Skeletal muscle tissue (tissue), 4 donors: Measurements from ENCODE around the gene CRYZL1. TPM values are rescaled to one million over a fixed set of nuclear protein-coding genes. Genes with fewer than 3 reads are reported as not detected.

Experiments
- H3K27ac ChIP-seq: one replicate; pipeline ENCODE4 v1.7.0; 2013; ENCODE audit warnings: mild to moderate bottlenecking, low read depth, low read length, inconsistent platforms
- H3K27me3 ChIP-seq, 3 donors: one replicate each; pipeline ENCODE4 v1.7.0; 2013; ENCODE audit warnings: low read length in 3 of 3; ENCODE audit not compliant: control insufficient read depth in 3 of 3, insufficient read depth in 3 of 3
- H3K36me3 ChIP-seq, 3 donors: one replicate each; pipeline ENCODE4 v1.7.0; 2013; ENCODE audit warnings: low read length in 3 of 3; ENCODE audit not compliant: control insufficient read depth in 3 of 3, insufficient read depth in 3 of 3
- H3K4me1 ChIP-seq, 3 donors: one replicate each; pipeline ENCODE4 v1.7.0; 2013; ENCODE audit warnings: low read length in 3 of 3, mild to moderate bottlenecking in 3 of 3; ENCODE audit not compliant: control insufficient read depth in 3 of 3, insufficient read depth in 3 of 3
- H3K4me3 ChIP-seq, 3 donors: one replicate each; pipeline ENCODE4 v1.7.0; 2013; ENCODE audit warnings: low read length in 3 of 3
- H3K9ac ChIP-seq, 3 donors: one replicate each; pipeline ENCODE4 v1.7.0; 2013; ENCODE audit warnings: low read length in 3 of 3, mild to moderate bottlenecking in 3 of 3, moderate library complexity in 2 of 3, low read depth in 1 of 3
- H3K9me3 ChIP-seq, 3 donors: one replicate each; pipeline ENCODE4 v1.7.0; 2013; ENCODE audit warnings: low read length in 3 of 3; ENCODE audit not compliant: control insufficient read depth in 3 of 3
- total RNA-seq: library from RNA; depleted of rRNA; stranded (reverse); fragments of >200 nt; gene quantifications from one replicate; pipeline ENCODE4 v1.2.3, GENCODE V29; 2014
- donor health status: Osteomylitis.

The CRYZL1 gene
- total RNA-seq, 1 donor from 2014 or later, result 35.5 TPM

GRCh38 chr21:33664135-33664534 is 22.6 kb upstream of the CRYZL1 start:
- H3K36me3 ChIP-seq, result no peaks in the 10 kb centered on the region
- no peak overlapping the region for H3K27ac ChIP-seq

DNA sequence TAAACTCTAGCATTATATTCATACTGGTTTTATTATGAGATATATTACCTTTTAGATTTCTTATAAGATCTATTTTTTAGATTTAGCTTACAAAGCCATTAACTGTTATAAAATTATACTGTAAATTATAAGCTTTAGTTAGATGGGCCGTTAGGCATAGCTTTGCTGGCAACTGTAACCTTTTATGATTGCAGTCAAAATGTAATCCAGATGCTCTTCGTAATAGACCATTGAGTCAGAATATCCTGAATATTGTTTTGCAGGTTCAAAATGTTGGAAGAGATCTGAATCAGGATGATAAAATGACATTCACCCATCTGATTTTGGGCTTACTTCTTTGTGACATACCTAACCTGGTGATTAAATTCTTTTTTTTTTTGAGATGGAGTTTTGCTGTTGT is 21.7 kb upstream of the CRYZL1 start:
- H3K27me3 ChIP-seq, result no peaks in the 10 kb centered on the region
- H3K9ac ChIP-seq, result no peak overlapping the region
- H3K9me3 ChIP-seq, result no peaks in the 10 kb centered on the region
- no peak overlapping the region for H3K27ac ChIP-seq
- no peak overlapping the region for H3K4me3 ChIP-seq
- H3K36me3 ChIP-seq, result no peaks in the 10 kb centered on the region
- peaks cover 4 to 28% (median 4%) of the 10 kb centered on the region in 3 donors for H3K4me1 ChIP-seq

More at GRCh38 chr21:33664135-33664534, 22.6 kb upstream of the CRYZL1 start:
- Histone ChIP-seq H3K4me3 (no peak overlapping the region), H3K9me3 (no peaks in the 10 kb centered on the region), H3K27me3 (no peaks in the 10 kb centered on the region), H3K4me1 (peaks cover 6 to 24% (median 6%) of the 10 kb centered on the region in 3 donors), H3K9ac (no peak overlapping the region)

DNA sequence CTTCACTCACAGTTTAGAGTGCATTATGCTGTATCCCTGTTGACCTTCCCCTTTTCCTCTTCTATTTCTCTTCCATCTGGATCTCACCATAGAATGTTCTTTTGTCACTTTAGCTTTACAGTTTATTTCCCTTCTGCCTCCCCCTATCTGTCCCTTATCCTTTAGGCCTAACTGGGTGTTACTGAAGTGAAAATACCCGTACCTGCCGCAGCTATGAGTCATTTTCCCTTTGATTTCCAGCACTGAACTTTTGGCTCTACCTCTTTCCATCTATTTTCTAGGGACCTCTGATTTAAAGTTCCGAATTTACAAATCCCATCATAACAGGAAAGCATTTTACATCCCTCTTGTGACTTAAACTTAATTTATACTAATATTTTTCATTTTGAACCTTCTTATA is 20.5 kb upstream of the CRYZL1 start:
- Histone ChIP-seq H3K27me3 (no peaks in the 10 kb centered on the region), H3K9ac (no peak overlapping the region), H3K4me1 (peaks cover 2 to 26% (median 3%) of the 10 kb centered on the region in 3 donors), H3K36me3 (no peaks in the 10 kb centered on the region), H3K9me3 (no peaks in the 10 kb centered on the region), H3K27ac (no peak overlapping the region), H3K4me3 (no peak overlapping the region)

DNA sequence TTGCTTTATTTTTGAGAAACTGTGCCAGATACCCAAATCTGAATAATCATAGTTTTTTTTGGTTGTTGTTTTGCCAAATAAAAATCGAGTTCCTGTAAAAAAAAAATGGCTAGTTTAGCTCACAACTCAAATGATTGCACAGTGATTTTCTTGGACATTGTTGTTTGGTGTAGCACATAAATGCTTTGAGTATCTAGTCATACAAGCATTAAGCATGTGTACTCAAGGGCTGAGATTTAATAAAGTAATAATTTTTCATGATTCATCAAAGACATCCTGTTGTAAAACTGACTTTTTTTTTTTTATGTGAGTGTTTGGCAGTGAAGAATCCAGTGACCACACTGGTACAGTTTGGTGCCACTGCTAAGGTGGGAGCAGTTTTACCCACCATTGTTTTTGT is 19.6 kb upstream of the CRYZL1 start:
- no peaks in the 10 kb centered on the region for H3K27me3 ChIP-seq
- H3K4me1 ChIP-seq, result peaks cover 2 to 28% (median 3%) of the 10 kb centered on the region in 3 donors

GRCh38 chr21:33660406-33660805 is 18.9 kb upstream of the CRYZL1 start:
- Histone ChIP-seq H3K9me3 (no peaks in the 10 kb centered on the region), H3K9ac (no peak overlapping the region), H3K4me1 (peaks cover 3 to 27% (median 4%) of the 10 kb centered on the region in 3 donors), H3K36me3 (no peaks in the 10 kb centered on the region), H3K4me3 (no peak overlapping the region), H3K27me3 (no peaks in the 10 kb centered on the region), H3K27ac (no peak overlapping the region)

More for the DNA sequence above, 19.6 kb upstream of the CRYZL1 start:
- Histone ChIP-seq H3K9me3 (no peaks in the 10 kb centered on the region), H3K4me3 (no peak overlapping the region), H3K9ac (no peak overlapping the region), H3K36me3 (no peaks in the 10 kb centered on the region), H3K27ac (no peak overlapping the region)

DNA sequence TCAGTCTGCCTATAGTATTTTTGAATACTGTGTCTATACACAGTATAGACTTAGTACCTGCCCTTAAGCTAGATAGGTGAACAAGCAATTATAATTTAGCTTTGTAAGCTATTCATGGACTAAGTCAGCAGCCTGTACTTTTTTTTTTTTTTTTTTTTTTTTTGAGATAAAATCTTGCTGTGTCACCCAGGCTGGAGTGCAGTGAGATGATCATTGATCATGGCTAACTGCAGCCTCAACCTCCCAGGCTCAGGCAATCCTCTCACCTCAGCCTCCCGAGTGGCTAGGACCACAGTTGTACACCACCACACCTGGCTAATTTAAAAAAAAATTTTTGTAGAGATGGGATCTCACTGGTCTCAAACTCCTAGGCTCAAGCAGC is 18.0 kb upstream of the CRYZL1 start:
- Histone ChIP-seq H3K4me1 (peaks cover 5 to 32% (median 6%) of the 10 kb centered on the region in 3 donors), H3K36me3 (no peaks in the 10 kb centered on the region), H3K9me3 (no peaks in the 10 kb centered on the region), H3K9ac (no peak overlapping the region), H3K4me3 (no peak overlapping the region), H3K27me3 (no peaks in the 10 kb centered on the region), H3K27ac (no peak overlapping the region)

- Histone ChIP-seq H3K9ac (no peak overlapping the region), H3K4me3 (no peak overlapping the region), H3K27ac (no peak overlapping the region), H3K36me3 (no peaks in the 10 kb centered on the region), H3K9me3 (no peaks in the 10 kb centered on the region), H3K4me1 (peaks cover 6 to 28% (median 6%) of the 10 kb centered on the region in 3 donors), H3K27me3 (no peaks in the 10 kb centered on the region)
These were observed 17.5 kb upstream of the CRYZL1 start for GRCh38 chr21:33658919-33659567.

- peak overlapping the region; percentile 21 for H3K27ac ChIP-seq
- no peak overlapping the region for H3K9ac ChIP-seq
- H3K4me3 ChIP-seq, result no peak overlapping the region
- no peaks in the 10 kb centered on the region for H3K9me3 ChIP-seq
- no peaks in the 10 kb centered on the region for H3K27me3 ChIP-seq
- H3K4me1 ChIP-seq, result peaks cover 7 to 34% (median 7%) of the 10 kb centered on the region in 3 donors
- no peaks in the 10 kb centered on the region for H3K36me3 ChIP-seq
These were observed 15.7 kb upstream of the CRYZL1 start for GRCh38 chr21:33657124-33657820.

GRCh38 chr21:33655588-33656221 is 14.2 kb upstream of the CRYZL1 start:
- Histone ChIP-seq H3K27ac (no peak overlapping the region), H3K27me3 (no peaks in the 10 kb centered on the region), H3K9ac (no peak overlapping the region), H3K4me1 (peaks cover 8 to 43% (median 12%) of the 10 kb centered on the region in 3 donors), H3K9me3 (no peaks in the 10 kb centered on the region), H3K36me3 (no peaks in the 10 kb centered on the region), H3K4me3 (no peak overlapping the region)

- H3K9ac ChIP-seq, result no peak overlapping the region
- H3K27ac ChIP-seq, result no peak overlapping the region
- H3K4me3 ChIP-seq, result no peak overlapping the region
- H3K36me3 ChIP-seq, result no peaks in the 10 kb centered on the region
- no peaks in the 10 kb centered on the region for H3K27me3 ChIP-seq
- H3K9me3 ChIP-seq, result no peaks in the 10 kb centered on the region
- H3K4me1 ChIP-seq, result peaks cover 9 to 38% (median 12%) of the 10 kb centered on the region in 3 donors
These were observed 12.9 kb upstream of the CRYZL1 start for GRCh38 chr21:33654412-33654811.
